ENCODE results near the gene SKIC2. TPM values are rescaled to one million over a fixed set of nuclear protein-coding genes. Genes with fewer than 3 reads are reported as not detected.

Gene SKIC2
- total RNA-seq, 4 donors from 2014 or later, result 52.8 to 173 (median 71.3) TPM

- intact Hi-C loops (cut with DNase I; ENCODE audit: low total_unique reads) (no loop called here), in situ Hi-C loops (cut with MboI; ENCODE audit: low pct_ligation_motif_present in 1 of 4, low pct_unique_long_range_greater_than_20kb in 1 of 4, low sequenced_read_pairs in 3 of 4) (no loop called here)
- no peak for TF ChIP-seq CTCF (IDR thresholded peaks at IDR 0.05)
- TF ChIP-seq POLR2A (IDR thresholded peaks at IDR 0.05), result no peak
- no peak for TF ChIP-seq EP300 (IDR thresholded peaks at IDR 0.05; ENCODE audit: low read depth)
- no peak for TF ChIP-seq POLR2AphosphoS5 (IDR thresholded peaks at IDR 0.05)
- Histone ChIP-seq H3K9me3 (no peaks in the 10 kb centered on the region), H3K27ac (no peak overlapping the region), H3K4me3 (no peak overlapping the region), H3K4me1 (peaks cover 4 to 7% (median 5%) of the 10 kb centered on the region in 4 donors), H3K36me3 (no peaks in the 10 kb centered on the region), H3K27me3 (no peaks in the 10 kb centered on the region)
- DNase-seq, result no peak
- WGBS, 2 donors (ENCODE audit: low coverage in 1 of 2), result 0 to 18% methylated on average over 1 to 6 of the region's 6 CpGs
Observed at GRCh38 chr6:31940256-31940664, 18.7 kb upstream of the SKIC2 start.

GRCh38 chr6:31943742-31944141 lies 15.2 kb upstream of the SKIC2 start:
- no peak for DNase-seq
- in situ Hi-C loops (cut with MboI; ENCODE audit: low pct_ligation_motif_present in 1 of 4, low pct_unique_long_range_greater_than_20kb in 1 of 4, low sequenced_read_pairs in 3 of 4) (no loop called here), intact Hi-C loops (cut with DNase I; ENCODE audit: low total_unique reads) (no loop called here)
- no peak overlapping the region for H3K4me3 ChIP-seq
- 84% methylated on average over 3 of the region's 3 CpGs; no CpG with 5 or more reads in 1 of the 2 donors for WGBS, 2 donors (ENCODE audit: low coverage in 1 of 2)
- no peaks in the 10 kb centered on the region for H3K36me3 ChIP-seq
- H3K9me3 ChIP-seq, result no peaks in the 10 kb centered on the region
- no peaks in the 10 kb centered on the region for H3K27me3 ChIP-seq
- H3K4me1 ChIP-seq, result peaks cover 8 to 23% (median 18%) of the 10 kb centered on the region in 4 donors
- no peak overlapping the region for H3K27ac ChIP-seq
- no peak for TF ChIP-seq CTCF (IDR thresholded peaks at IDR 0.05)
- no peak for TF ChIP-seq POLR2A (IDR thresholded peaks at IDR 0.05)
- TF ChIP-seq POLR2AphosphoS5 (IDR thresholded peaks at IDR 0.05), result no peak
- no peak for TF ChIP-seq EP300 (IDR thresholded peaks at IDR 0.05; ENCODE audit: low read depth)

GRCh38 chr6:31945154-31945506 lies 13.8 kb upstream of the SKIC2 start:
- no peak for TF ChIP-seq POLR2AphosphoS5 (IDR thresholded peaks at IDR 0.05)
- TF ChIP-seq CTCF (IDR thresholded peaks at IDR 0.05), result no peak
- no peak for TF ChIP-seq EP300 (IDR thresholded peaks at IDR 0.05; ENCODE audit: low read depth)
- TF ChIP-seq POLR2A (IDR thresholded peaks at IDR 0.05), result no peak
- WGBS, 2 donors (ENCODE audit: low coverage in 1 of 2), result 60% methylated on average over 9 of the region's 9 CpGs; no CpG with 5 or more reads in 1 of the 2 donors
- H3K4me3 ChIP-seq, result peak overlapping the region in 1 of 4 donors; percentile 25
- in situ Hi-C loops (cut with MboI; ENCODE audit: low pct_ligation_motif_present in 1 of 4, low pct_unique_long_range_greater_than_20kb in 1 of 4, low sequenced_read_pairs in 3 of 4), result no loop called here
- H3K27ac ChIP-seq, result peak overlapping the region; percentile 80 to 85 (median 84)
- DNase-seq, result no peak
- H3K4me1 ChIP-seq, result peaks cover 8 to 23% (median 18%) of the 10 kb centered on the region in 4 donors
- no peaks in the 10 kb centered on the region for H3K9me3 ChIP-seq
- H3K27me3 ChIP-seq, result no peaks in the 10 kb centered on the region
- intact Hi-C loops (cut with DNase I; ENCODE audit: low total_unique reads), result no loop called here
- H3K36me3 ChIP-seq, result no peaks in the 10 kb centered on the region

- H3K4me3 ChIP-seq, result peak within 1 kb of the TSS in 2 of 4 donors; percentile 20 to 25
- no peaks in the 10 kb centered on the region for H3K36me3 ChIP-seq
- in situ Hi-C loops (cut with MboI; ENCODE audit: low pct_ligation_motif_present in 1 of 4, low pct_unique_long_range_greater_than_20kb in 1 of 4, low sequenced_read_pairs in 3 of 4) (no loop called here), intact Hi-C loops (cut with DNase I; ENCODE audit: low total_unique reads) (no loop called here)
- peak within 1 kb of the TSS; percentile 80 to 85 (median 84) for H3K27ac ChIP-seq
- H3K4me1 ChIP-seq, result peaks cover 8 to 23% (median 18%) of the 10 kb centered on the region in 4 donors
- peak; percentile 87 for DNase-seq
- TF ChIP-seq POLR2A (IDR thresholded peaks at IDR 0.05) (peak; percentile 22), POLR2AphosphoS5 (IDR thresholded peaks at IDR 0.05) (peak in 2 of 3 donors; percentile 8 to 66), CTCF (IDR thresholded peaks at IDR 0.05) (no peak), EP300 (IDR thresholded peaks at IDR 0.05; ENCODE audit: low read depth) (no peak)
- 20% methylated on average over 11 of the region's 11 CpGs; no CpG with 5 or more reads in 1 of the 2 donors for WGBS, 2 donors (ENCODE audit: low coverage in 1 of 2)
- H3K9me3 ChIP-seq, result no peaks in the 10 kb centered on the region
- H3K27me3 ChIP-seq, result no peaks in the 10 kb centered on the region
Observed at GRCh38 chr6:31945507-31946369, 13.2 kb upstream of the SKIC2 start, which contains the start of gene CFB. Gene CFB, plus strand, starts transcription at chr6:31946095. Its CDS starts 127 bp downstream, at chr6:31946222.

Data from transverse colon (tissue), 4 donors.